Tibial nerve (tissue), 4 donors: ENCODE measurements around the gene SYCE3. TPM values are rescaled to one million over a fixed set of nuclear protein-coding genes. Genes with fewer than 3 reads are reported as not detected.
A peak's percentile ranks its signal among the peaks of the same experiment; 100 is the strongest.

ENCODE experiments used
- DNase-seq, 2 donors: peaks; one replicate each; pipeline ENCODE4 v3.0.0-alpha.2; 2019; ENCODE audit warnings: low spot score in 2 of 2
- H3K27ac ChIP-seq, 4 donors: fragments of 200-600 bp; sonication (generic) in 3 of 4; one replicate each; pipeline ENCODE4 v1.5.1; 2017 to 2019; ENCODE audit warnings: mild to moderate bottlenecking in 1 of 4
- H3K27me3 ChIP-seq, 2 donors: fragments of 200-600 bp; sonication (generic) in 1 of 2; one replicate each; pipeline versions ENCODE4 v1.5.1 to v1.6.0; 2017 to 2019
- H3K36me3 ChIP-seq, 3 donors: fragments of 200-600 bp; sonication (generic); one replicate each; pipeline ENCODE4 v1.5.1; 2018 to 2019
- H3K4me1 ChIP-seq, 4 donors: fragments of 200-600 bp; sonication (generic) in 3 of 4; one replicate each; pipeline ENCODE4 v1.5.1; 2017 to 2019
- H3K4me3 ChIP-seq, 4 donors: fragments of 200-600 bp; sonication (generic) in 3 of 4; one replicate each; pipeline ENCODE4 v1.5.1; 2017 to 2019; ENCODE audit warnings: mild to moderate bottlenecking in 1 of 4, moderate library complexity in 1 of 4
- H3K9me3 ChIP-seq, 4 donors: fragments of 200-600 bp; sonication (generic) in 3 of 4; one replicate each; pipeline ENCODE4 v1.5.1; 2017 to 2019
- CTCF ChIP-seq, 5 experiments: fragments of 200-600 bp in 3 of 5; fragments of 450-650 bp in 2 of 5; sonication (generic) in 3 of 5; IDR thresholded peaks; one replicate each; pipeline ENCODE4 v1.5.1; 2016 to 2019; ENCODE audit warnings: antibody characterized with exemption in 5 of 5, mild to moderate bottlenecking in 3 of 5, moderate library complexity in 2 of 5
- EP300 ChIP-seq, 2 donors: sonication (generic); formaldehyde crosslinking; IDR thresholded peaks; one replicate each; pipeline ENCODE4 v1.6.1; 2017; ENCODE audit warnings: antibody characterized with exemption in 2 of 2, mild to moderate bottlenecking in 1 of 2
- POLR2A ChIP-seq, 2 donors: fragments of 450-650 bp; IDR thresholded peaks; one replicate each; pipeline ENCODE4 v1.6.1; 2017; ENCODE audit warnings: antibody characterized with exemption in 2 of 2, mild to moderate bottlenecking in 2 of 2, moderate library complexity in 2 of 2
- WGBS, 2 donors: methylation state at CpG; one replicate each; pipeline ENCODE4 v1.1.5; 2018; 5-methylcytosine and 5-hydroxymethylcytosine counted together
- total RNA-seq, 4 donors: library from RNA; depleted of rRNA; stranded (reverse); fragments of >200 nt; gene quantifications; one replicate each; pipeline ENCODE4 v1.1.0, GENCODE V29; 2016

Gene SYCE3
- total RNA-seq, 4 donors from 2014 or later: not detected

- Histone ChIP-seq H3K4me3 (peak overlapping the region in 3 of 4 donors; percentile 45 to 60 (median 53)), H3K27me3 (peaks cover 3 to 43% of the 10 kb centered on the region in 2 donors), H3K27ac (peak overlapping the region; percentile 56 to 96 (median 90)), H3K36me3 (peaks cover 0 to 3% (median 0%) of the 10 kb centered on the region in 3 donors), H3K9me3 (no peaks in the 10 kb centered on the region), H3K4me1 (peaks cover 0 to 82% (median 42%) of the 10 kb centered on the region in 4 donors)
- TF ChIP-seq POLR2A (IDR thresholded peaks at IDR 0.05) (no peak), CTCF (IDR thresholded peaks at IDR 0.05) (no peak), EP300 (IDR thresholded peaks at IDR 0.05) (no peak)
- 45 to 62% methylated on average over 8 to 12 of the region's 15 CpGs for WGBS, 2 donors
- DNase-seq: no peak
Observed at GRCh38 chr22:50528682-50529415, 33.9 kb downstream of the SYCE3 start.

- Histone ChIP-seq H3K9me3 (no peaks in the 10 kb centered on the region), H3K36me3 (peaks cover 0 to 11% (median 7%) of the 10 kb centered on the region in 3 donors), H3K27me3 (peaks cover 3 to 36% of the 10 kb centered on the region in 2 donors), H3K27ac (peak overlapping the region in 1 of 4 donors; percentile 95), H3K4me3 (peak overlapping the region in 1 of 4 donors; percentile 53), H3K4me1 (peaks cover 0 to 85% (median 43%) of the 10 kb centered on the region in 4 donors)
- TF ChIP-seq EP300 (IDR thresholded peaks at IDR 0.05): no peak
- TF ChIP-seq POLR2A (IDR thresholded peaks at IDR 0.05): no peak
- TF ChIP-seq CTCF (IDR thresholded peaks at IDR 0.05): no peak
- DNase-seq: no peak
- WGBS, 2 donors: 89 to 92% methylated on average over 18 of the region's 18 CpGs
Observed at GRCh38 chr22:50527921-50528681, 34.6 kb downstream of the SYCE3 start.

DNA sequence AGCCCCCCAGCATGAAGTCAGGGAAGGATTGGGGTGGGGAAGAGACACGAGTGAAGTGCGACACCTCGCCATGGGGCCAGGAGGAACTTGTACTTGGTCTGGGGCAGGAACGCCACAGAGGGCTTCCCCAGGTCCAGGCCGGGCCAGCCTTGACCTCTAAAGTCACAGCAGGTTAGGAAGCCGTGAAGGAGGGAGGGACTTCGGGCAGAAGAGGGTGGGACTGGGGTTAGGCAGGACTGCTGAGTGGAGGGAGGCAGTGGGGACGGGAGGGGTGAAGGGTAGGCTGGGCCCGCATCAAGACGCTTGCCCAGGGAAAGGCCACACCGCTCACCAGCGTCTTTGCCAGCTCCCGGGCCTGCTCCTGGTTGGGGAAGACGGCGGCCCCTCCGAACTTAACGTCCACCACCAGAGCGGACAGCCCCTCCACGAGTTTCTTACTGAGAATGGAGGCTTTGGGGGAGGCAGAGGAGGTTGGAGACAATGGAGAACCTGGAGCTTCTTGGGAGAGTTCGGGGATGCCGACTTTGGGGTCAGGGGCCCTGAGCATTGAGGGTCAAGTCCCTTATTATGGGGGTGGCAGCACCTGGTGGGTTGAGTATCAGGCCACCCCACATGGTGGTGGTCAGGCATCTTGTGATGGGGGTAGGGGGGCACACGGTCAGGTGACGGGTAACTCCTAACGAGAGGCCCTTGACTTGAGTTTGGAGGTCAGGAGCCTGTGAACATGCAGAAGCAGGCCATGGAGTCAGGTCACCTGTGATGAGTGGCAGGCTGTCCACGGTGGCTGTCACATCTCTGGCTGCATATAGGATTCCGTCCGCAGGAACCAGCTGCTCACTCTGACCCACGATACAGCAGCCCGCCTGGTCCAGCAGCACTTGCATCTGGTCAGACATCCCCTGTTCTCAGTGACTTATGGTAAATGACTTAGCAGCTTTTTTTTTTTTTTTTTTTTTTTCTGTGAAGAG is 35.6 kb downstream of the SYCE3 start:
- peaks cover 0 to 21% (median 14%) of the 10 kb centered on the region in 3 donors for H3K36me3 ChIP-seq
- H3K27me3 ChIP-seq: peaks cover 3 to 26% of the 10 kb centered on the region in 2 donors
- 34 to 50% methylated on average over 29 of the region's 29 CpGs for WGBS, 2 donors
- peak in 1 of 2 donors; percentile 36 for DNase-seq
- peak overlapping the region; percentile 50 to 93 (median 91) for H3K4me3 ChIP-seq
- peak overlapping the region; percentile 72 to 95 (median 91) for H3K27ac ChIP-seq
- no peak for TF ChIP-seq EP300 (IDR thresholded peaks at IDR 0.05)
- peaks cover 0 to 76% (median 36%) of the 10 kb centered on the region in 4 donors for H3K4me1 ChIP-seq
- H3K9me3 ChIP-seq: no peaks in the 10 kb centered on the region

DNA sequence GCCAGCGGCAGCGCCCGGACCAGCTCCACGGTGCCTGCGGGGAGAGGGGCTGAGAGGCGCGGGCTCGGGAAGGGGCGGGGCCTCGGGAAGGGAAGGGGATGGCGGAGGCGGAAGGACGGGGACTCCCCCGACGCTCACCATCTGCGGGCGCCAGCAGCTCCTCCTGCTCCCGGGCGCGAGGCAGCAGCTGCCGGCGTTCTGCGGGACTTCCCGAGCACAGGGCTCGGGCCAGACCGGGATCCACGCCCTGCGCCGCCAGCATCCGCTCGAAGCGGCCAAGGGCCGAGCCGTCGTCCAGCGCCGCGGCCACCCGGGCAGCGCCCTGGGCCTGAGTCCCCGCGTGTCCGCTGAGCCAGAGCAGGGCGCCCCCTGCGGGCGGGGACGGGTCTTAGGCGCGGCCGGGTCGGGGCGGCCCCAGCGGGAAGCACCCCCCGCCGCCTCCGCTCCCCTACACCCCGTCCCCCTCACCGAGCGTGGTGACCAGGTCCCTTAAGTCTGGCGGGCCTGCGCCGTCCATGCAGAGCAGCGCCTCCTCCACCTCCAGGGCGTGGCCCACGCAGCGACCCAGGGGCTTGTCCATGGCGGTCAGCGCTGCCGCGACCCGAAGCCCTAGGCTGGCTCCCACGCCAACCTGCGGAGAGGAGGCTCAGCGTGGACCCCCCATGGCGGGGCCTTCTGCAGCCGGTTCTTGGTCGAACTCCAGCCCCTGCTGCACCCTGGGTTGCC is 36.4 kb downstream of the SYCE3 start:
- DNase-seq: peak in 1 of 2 donors; percentile 48
- H3K4me1 ChIP-seq: peaks cover 0 to 67% (median 30%) of the 10 kb centered on the region in 4 donors
- peak overlapping the region; percentile 50 to 93 (median 91) for H3K4me3 ChIP-seq
- 2 to 4% methylated on average over 13 to 20 of the region's 77 CpGs for WGBS, 2 donors
- TF ChIP-seq POLR2A (IDR thresholded peaks at IDR 0.05) (peak in 1 of 2 donors; percentile 1), EP300 (IDR thresholded peaks at IDR 0.05) (no peak), CTCF (IDR thresholded peaks at IDR 0.05) (peak; percentile 64 to 77 (median 67))
- peaks cover 0 to 29% (median 21%) of the 10 kb centered on the region in 3 donors for H3K36me3 ChIP-seq
- H3K9me3 ChIP-seq: no peaks in the 10 kb centered on the region
- peak overlapping the region; percentile 72 to 95 (median 91) for H3K27ac ChIP-seq
- H3K27me3 ChIP-seq: peaks cover 0 to 18% of the 10 kb centered on the region in 2 donors
